ENCODE results near the gene STK32C. TPM values are rescaled to one million over a fixed set of nuclear protein-coding genes. Genes with fewer than 3 reads are reported as not detected.
A peak's percentile ranks its signal among the peaks of the same experiment; 100 is the strongest.
"Not testable (repeated sequence)": the region's sequence is repeated elsewhere in the genome, so short reads cannot be mapped to it uniquely, and the experiment has no call there.

Gene STK32C
- total RNA-seq, 1 experiment from 2014 or later: 20.7 TPM

DNA sequence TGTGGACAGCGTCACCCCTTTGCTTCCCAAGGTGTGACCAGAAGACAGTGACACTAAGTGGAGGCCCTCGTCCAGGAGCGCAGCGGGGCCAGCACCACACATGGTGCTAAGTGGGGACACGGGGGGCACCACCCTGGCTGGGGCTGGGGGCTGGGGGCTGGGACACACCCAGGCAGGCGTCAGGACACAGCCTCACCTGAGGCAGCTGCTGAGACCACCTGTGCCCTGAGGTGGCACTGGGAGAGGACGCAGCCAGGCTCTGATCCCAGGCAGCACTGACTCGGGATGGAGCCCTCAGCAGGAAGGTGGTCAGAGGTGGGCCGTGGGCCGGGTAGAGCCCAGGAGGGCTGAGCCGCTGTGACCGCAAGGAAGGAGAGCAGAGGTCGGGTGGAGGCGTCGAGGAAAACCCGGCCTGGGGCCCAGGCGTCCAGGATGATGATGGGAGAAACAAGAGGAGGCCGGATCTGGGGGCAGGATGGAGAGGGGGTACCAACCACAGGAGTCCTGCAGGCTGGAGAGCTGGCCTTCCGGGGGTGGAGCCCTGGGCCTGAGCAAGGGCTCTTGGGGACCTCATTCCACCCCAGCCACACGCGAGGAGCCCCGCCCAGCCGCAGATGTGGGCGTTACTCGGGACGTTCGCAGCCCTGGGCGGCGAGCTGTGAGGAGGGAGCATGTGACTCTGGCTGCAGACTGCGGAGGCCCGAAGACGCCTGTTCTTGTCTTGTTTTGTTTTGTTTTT is 46.8 kb upstream of the STK32C start:
- TF ChIP-seq, protein P1, sequence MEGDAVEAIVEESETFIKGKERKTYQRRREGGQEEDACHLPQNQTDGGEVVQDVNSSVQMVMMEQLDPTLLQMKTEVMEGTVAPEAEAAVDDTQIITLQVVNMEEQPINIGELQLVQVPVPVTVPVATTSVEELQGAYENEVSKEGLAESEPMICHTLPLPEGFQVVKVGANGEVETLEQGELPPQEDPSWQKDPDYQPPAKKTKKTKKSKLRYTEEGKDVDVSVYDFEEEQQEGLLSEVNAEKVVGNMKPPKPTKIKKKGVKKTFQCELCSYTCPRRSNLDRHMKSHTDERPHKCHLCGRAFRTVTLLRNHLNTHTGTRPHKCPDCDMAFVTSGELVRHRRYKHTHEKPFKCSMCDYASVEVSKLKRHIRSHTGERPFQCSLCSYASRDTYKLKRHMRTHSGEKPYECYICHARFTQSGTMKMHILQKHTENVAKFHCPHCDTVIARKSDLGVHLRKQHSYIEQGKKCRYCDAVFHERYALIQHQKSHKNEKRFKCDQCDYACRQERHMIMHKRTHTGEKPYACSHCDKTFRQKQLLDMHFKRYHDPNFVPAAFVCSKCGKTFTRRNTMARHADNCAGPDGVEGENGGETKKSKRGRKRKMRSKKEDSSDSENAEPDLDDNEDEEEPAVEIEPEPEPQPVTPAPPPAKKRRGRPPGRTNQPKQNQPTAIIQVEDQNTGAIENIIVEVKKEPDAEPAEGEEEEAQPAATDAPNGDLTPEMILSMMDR (IDR thresholded peaks at IDR 0.05; ENCODE audit: unreplicated experiment): no peak
- DNase-seq (ENCODE audit: unreplicated experiment): no peak
- H3K36me3 Mint-ChIP-seq (ENCODE audit: insufficient read depth, unreplicated experiment): peaks cover 10% of the 10 kb centered on the region
- no peaks in the 10 kb centered on the region for H3K9me3 Mint-ChIP-seq (ENCODE audit: unreplicated experiment)
- BruUV-seq (replicated peaks): no TSS peak
- no peak overlapping the region for H3K27ac Mint-ChIP-seq (ENCODE audit: low read depth, unreplicated experiment)
- H3K27me3 Mint-ChIP-seq (ENCODE audit: insufficient read depth, unreplicated experiment): no peaks in the 10 kb centered on the region
- H3K4me3 Mint-ChIP-seq (ENCODE audit: unreplicated experiment): no peak overlapping the region
- CTCF ChIA-PET: interaction anchor here (0.6 to 3.6 kb wide), 5 partner anchors 13 to 455 kb away, joined by 3 to 13 read pairs (median 3); no protein-coding TSS in a partner anchor
- POLR2A ChIA-PET: no interaction called here
- intact Hi-C loops (cut with micrococcal nuclease): loop anchor here (5.0 kb wide), 1 partner anchor 47 kb away; the partner anchor contains the start of gene STK32C
- no peaks in the 10 kb centered on the region for H3K4me1 Mint-ChIP-seq (ENCODE audit: insufficient read depth, unreplicated experiment)

DNA sequence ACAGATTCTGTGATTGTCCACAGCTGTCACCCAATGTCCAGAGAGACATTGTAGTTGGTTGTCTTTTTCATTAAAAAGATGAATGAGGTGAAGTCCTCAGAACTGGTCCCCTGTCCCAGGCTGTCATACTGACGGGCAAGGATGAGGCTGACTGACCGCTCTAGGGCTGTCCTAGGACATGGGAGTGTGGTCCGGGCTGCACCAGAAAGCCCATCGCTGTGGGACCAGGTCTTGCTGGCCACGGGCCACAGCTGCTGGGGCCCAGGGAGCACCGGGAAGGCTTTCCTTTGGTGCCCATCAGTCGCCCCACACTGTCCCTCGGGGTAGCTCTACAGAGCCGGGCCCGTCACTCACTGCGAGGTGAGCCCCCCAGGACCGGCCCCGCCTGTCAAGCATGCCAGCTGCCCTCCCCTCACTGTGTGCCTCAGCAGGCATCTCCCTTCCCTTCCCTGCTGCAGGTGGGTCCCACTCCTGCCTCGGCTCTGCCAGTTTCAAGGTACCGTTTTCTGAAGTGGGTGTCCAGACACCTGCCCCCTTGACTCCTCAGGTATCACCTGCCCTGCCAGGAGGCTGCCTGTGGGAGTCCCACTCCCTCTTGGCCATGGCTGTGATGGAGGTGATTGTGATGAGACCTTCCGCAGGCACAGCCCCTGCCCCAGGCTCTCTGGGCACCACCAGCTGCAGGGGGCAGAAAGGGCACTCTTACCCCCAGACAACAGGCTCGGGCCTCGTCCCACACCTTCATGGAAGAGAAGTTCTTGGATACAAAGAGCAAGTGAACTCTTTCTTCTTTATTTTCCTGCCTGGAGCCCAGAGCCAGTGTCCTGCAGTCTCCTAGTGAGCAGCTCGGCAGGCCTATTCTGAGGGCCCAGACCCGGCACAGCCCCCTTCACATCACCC is 46.0 kb upstream of the STK32C start:
- intact Hi-C loops (cut with micrococcal nuclease): loop anchor here (5.0 kb wide), 1 partner anchor 46 kb away; the partner anchor contains the start of gene STK32C
- no peak overlapping the region for H3K4me3 Mint-ChIP-seq (ENCODE audit: unreplicated experiment)

DNA sequence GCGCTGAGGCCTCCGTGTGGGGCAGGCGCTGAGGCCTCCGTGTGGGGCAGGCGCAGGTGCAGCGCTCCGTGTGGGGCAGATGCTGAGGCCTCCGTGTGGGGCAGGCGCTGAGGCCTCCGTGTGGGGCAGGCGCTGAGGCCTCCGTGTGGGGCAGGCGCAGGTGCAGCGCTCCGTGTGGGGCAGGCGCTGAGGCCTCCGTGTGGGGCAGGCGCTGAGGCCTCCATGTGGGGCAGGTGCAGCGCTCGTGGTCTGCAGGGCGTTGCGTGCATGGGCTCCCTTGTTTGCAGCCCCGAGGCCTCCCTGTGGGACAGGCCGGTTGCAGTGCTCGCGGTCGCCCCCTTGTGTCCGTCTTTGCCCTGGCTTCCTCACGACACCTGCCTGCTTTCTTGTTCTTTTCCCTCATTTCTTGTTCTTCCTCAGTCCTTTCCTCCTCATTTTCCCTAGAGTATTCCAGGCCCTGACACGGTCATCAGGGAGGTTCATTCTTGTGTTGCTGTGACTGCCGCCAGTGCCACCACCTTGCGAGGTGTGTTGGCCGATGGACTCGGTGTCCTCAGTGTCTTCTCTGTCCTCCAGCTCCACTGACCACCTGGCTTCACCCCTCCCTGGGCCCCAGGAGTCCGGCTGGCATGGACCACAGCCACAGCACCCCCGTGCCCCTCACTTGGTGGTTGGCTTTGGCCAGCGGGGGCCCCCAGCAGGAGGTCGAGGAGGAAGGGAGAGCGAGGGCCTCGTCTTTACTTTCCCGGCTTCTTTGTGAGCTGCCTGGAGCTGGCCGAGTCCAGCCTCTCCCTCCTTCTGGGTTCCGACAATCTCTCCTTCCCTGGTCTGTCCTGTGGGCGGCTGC is 44.9 kb upstream of the STK32C start:
- H3K4me1 Mint-ChIP-seq (ENCODE audit: insufficient read depth, unreplicated experiment); H3K4me3 Mint-ChIP-seq (ENCODE audit: unreplicated experiment); H3K9me3 Mint-ChIP-seq (ENCODE audit: unreplicated experiment); BruUV-seq (replicated peaks); H3K36me3 Mint-ChIP-seq (ENCODE audit: insufficient read depth, unreplicated experiment); H3K27ac Mint-ChIP-seq (ENCODE audit: low read depth, unreplicated experiment); H3K27me3 Mint-ChIP-seq (ENCODE audit: insufficient read depth, unreplicated experiment); POLR2A ChIA-PET: not testable (repeated sequence)
- DNase-seq (ENCODE audit: unreplicated experiment): peak; percentile 55
- TF ChIP-seq, protein P1 (IDR thresholded peaks at IDR 0.05; ENCODE audit: unreplicated experiment): peak; percentile 73
- intact Hi-C loops (cut with micrococcal nuclease): loop anchor here (1.0 to 5.0 kb wide), 2 partner anchors 45 to 129 kb away; partner anchors contain the start of gene STK32C
- CTCF ChIA-PET: interaction anchor here (0.6 to 1.8 kb wide), 17 partner anchors 8 to 450 kb away, joined by 3 to 14 read pairs (median 5); no protein-coding TSS in a partner anchor

More for the DNA sequence above, 46.0 kb upstream of the STK32C start:
- ChIA-PET CTCF (interaction anchor here (0.6 to 1.9 kb wide), 18 partner anchors 7 to 162 kb away, joined by 3 to 14 read pairs (median 4); no protein-coding TSS in a partner anchor), POLR2A (no interaction called here)
- TF ChIP-seq, protein P1 (IDR thresholded peaks at IDR 0.05; ENCODE audit: unreplicated experiment): no peak
- H3K4me1 Mint-ChIP-seq (ENCODE audit: insufficient read depth, unreplicated experiment): no peaks in the 10 kb centered on the region
- H3K27ac Mint-ChIP-seq (ENCODE audit: low read depth, unreplicated experiment): no peak overlapping the region
- DNase-seq (ENCODE audit: unreplicated experiment): no peak
- BruUV-seq (replicated peaks): no TSS peak
- H3K27me3 Mint-ChIP-seq (ENCODE audit: insufficient read depth, unreplicated experiment): no peaks in the 10 kb centered on the region
- H3K36me3 Mint-ChIP-seq (ENCODE audit: insufficient read depth, unreplicated experiment): peaks cover 10% of the 10 kb centered on the region
- no peaks in the 10 kb centered on the region for H3K9me3 Mint-ChIP-seq (ENCODE audit: unreplicated experiment)
